G401.6 (cell line): Measurements from ENCODE around the gene FAM193B.

Experiments
- FAIRE-seq: peaks from 2 replicates; lab custom pipeline; 2012; peaks lifted over from hg19 to GRCh38; lab: Jason Lieb, UNC

FAM193B gene

GRCh38 chr5:177554474-177555111 lies at the start of gene FAM193B:
TSS of gene FAM193B (minus strand) at chr5:177554563. CDS start at chr5:177554458, 105 bp downstream.
- FAIRE-seq = no peak

DNA sequence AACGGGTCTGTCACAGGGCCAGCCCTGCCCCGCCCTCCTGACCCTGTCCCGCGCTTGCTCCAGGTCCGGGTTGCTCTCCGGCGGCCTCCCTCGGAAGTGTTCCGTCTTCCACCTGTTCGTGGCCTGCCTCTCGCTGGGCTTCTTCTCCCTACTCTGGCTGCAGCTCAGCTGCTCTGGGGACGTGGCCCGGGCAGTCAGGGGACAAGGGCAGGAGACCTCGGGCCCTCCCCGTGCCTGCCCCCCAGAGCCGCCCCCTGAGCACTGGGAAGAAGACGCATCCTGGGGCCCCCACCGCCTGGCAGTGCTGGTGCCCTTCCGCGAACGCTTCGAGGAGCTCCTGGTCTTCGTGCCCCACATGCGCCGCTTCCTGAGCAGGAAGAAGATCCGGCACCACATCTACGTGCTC lies 49.8 kb upstream of the FAM193B start:
- no peak for FAIRE-seq

DNA sequence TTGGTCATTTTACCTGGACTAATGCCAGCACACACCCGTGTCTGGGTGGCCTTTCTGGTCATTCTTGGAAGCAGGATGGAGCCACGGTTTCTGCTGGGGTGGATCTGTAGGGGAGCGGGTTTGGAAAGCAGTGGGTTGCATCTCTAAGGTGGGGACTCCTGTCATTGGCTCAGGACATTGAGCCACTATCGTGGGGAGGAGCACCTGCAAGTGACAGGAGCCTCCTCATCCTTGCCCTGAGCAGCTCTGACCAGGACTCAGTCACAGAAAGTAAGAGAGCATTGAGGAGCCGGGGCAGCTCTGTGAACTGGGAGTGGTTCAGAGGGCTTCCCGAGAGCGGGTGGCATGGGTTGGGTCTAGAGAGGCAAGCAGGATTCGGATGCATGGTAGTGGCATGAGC lies 49.3 kb upstream of the FAM193B start:
- FAIRE-seq = no peak

DNA sequence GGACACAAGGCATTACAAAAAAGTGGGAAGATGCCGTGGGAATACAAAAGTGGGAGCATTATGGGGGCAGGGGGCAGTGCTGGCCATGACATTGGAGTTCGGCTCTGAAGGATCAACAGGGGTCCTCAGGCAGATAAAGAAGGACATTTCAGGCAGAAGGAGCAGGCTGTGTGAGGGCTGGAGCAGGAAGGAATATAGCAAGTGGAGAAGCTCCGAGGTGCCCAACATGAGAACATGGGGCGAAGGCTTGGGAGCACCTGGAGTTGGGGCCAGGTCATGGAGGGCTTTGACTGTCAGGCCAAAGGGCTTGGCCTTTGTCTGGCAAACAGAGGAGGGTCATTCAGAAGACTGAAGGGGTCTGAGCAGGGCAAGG lies 48.1 kb upstream of the FAM193B start:
- FAIRE-seq = no peak

DNA sequence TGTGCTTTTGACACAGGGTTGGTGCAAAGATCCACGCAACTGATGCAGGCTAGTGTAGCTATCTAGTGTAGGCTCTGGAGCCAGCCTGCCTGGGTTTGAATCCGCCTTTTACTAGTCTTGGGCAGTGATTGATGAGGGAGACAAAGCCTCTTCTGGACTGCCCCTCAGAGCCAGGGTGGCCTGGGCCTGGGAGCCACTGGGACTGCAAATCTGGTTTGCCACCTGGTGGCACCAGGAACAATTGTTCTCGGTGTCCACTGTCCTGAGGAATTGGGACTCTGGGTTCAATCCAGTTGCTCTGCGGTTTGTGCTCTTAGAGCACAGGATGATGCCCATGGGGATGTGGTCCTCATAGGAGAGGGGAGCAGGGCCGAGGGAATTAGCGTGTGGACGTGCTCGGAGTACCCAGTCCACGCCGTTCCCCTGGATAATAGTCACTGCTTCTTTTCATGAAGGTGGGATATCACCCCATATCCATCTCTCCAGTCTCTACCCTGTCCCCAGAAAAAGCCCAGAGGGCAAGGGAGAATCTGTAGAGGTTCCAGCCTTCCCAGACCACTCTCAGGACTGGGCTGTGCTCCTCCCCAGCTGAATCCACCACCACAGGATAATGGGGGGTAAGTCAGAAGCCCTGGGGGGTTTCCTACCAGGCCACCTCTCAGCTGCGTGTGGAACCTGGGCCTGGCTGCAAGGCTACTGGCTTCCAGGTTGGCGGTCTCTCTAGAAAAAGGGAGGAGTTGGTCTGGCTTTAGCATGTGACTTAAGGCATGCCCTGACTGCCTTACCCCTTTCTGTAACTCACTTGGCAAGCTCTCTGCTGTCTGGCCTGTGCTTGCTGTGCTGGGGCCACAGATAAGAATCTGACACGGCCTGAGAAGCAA lies 47.5 kb upstream of the FAM193B start:
- FAIRE-seq = no peak

GRCh38 chr5:177601126-177601525 lies 46.8 kb upstream of the FAM193B start:
- FAIRE-seq = no peak

DNA sequence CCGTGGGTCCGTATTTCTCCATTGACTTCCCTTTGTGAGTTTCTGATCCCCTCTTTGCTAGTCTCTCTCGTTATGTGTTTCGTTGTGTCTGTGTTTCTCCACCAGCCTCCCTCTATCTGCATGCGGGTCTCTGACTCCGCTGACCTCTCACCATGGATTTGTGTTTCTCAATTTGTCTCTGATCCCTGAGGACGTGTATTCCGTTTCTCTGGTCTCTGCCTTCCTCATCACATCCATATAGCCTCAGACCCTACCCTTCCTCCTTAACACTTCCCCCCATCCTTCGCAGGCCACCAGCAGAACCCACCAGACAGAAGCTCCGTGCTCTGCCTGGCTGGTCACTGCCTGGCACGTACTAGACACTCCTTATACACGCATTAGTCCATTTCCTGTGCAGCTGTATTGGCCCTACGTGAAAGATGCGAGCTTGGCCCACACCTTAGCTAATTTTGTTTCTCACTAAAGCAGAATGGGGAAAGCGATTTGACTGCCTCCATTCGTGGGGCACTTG lies 46.2 kb upstream of the FAM193B start:
- FAIRE-seq = no peak

DNA sequence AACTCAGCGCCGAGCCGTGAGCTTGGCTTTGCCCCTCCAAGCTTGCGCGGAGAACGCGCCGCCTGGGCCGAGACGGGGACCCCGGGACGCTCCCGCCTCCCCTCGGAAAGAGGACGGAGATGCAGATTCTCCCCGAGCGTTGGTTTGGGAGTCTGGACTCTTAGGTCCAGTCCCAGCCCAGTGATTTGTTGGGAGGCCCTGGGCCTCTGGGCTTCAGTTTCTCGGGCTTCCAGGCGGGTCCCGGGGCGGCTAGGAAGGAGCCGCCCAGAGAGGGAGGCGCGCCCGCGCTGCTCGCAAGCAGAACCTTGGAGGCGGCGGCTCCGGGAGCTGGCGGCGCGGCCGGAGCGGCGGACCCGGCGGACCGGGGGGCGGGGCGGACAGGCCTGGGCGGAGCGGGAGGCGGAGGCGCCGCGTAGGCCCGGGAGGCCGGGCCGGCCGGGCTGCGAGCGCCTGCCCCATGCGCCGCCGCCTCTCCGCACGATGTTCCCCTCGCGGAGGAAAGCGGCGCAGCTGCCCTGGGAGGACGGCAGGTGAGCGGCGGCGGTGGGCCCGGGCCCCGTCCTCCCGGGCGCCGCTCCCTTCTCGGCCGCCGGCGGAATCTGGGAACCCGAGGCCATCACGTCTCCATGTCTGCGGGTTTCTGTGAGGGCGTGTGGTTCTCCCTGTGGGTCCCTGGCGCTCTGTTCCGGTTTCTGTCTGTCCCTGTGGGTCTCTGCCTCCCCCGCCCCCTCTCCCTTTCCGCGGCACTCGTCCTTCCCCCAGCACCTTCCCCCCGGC lies 45.6 kb upstream of the FAM193B start, which contains the start of gene B4GALT7:
Gene B4GALT7, plus strand, starts transcription at position 402 of the 777 bp plus-strand sequence. Its CDS starts 79 bp downstream, at position 481.
- no peak for FAIRE-seq

GRCh38 chr5:177598477-177598876 lies 44.1 kb upstream of the FAM193B start:
- no peak for FAIRE-seq

DNA sequence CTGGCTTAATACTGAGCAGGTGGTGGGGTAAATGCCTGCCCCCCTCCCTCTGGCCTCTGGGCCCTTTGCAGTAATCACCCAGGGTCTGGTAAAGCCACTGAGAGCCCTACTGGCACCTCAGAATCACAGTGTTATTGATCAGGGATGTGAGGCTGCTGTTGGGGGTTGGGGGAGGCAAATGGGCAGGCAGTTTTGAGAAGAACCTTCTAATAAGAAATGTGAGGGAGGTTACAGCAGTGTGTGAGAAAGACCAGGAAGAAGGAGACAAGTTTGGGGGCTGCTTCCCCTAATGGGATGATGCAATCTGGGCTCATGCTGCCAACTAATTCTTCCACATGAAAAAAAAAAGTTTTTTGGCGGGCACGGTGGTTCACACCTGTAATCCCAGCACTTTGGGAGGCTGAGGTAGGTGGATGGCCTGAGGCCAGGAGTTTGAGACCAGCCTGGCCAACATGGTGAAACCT lies 42.4 kb upstream of the FAM193B start:
- no peak for FAIRE-seq

GRCh38 chr5:177595991-177596774 lies 41.8 kb upstream of the FAM193B start:
- no peak for FAIRE-seq

DNA sequence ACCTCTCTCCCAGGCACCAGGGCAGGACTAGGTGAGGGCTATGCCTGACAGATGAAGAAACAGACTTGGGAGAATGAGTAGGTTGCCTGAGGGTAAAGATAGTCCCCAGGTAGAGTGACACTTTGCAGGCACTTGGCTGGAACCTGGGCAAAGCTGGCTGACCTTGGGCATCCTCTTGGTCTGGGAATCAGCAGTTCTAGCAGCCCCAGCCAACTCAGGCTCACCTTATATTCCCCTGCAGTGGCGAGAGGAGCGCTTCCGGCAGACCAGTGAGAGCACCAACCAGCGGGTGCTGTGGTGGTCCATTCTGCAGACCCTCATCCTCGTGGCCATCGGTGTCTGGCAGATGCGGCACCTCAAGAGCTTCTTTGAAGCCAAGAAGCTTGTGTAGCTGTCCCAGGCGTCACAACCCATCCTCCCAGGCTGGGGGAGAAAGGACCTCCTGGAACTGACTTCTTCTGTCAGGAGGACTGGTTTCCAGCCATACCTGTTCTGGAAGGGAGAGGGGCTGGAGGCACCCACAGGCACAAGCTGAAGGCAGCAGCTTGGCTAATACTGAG lies 40.7 kb upstream of the FAM193B start:
- no peak for FAIRE-seq

- FAIRE-seq = no peak
Measured at GRCh38 chr5:177594071-177594470, 39.7 kb upstream of the FAM193B start.

DNA sequence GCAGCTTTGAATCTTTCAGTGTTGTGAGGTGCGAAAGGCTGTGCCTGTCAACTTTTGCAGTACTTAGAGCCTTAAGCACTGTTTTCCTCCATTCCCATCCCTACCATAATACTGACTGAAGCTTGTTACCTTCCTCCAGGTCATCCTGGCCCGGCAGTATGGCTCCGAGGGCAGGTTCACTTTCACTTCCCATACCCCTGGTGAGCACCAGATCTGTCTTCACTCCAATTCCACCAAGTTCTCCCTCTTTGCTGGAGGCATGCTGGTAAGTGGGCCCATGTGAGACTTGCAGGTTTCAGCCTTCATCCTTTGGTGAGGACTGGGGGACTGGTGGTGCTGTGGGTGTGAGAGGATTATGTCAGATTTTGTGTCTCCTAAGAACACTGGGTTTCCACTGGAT lies 39.1 kb upstream of the FAM193B start:
- FAIRE-seq = no peak

GRCh38 chr5:177592905-177593304 lies 38.5 kb upstream of the FAM193B start:
- no peak for FAIRE-seq

- FAIRE-seq = no peak
Measured at GRCh38 chr5:177592010-177592834, 37.9 kb upstream of the FAM193B start, which contains the start of gene TMED9. TSS of gene TMED9 (plus strand) at chr5:177592203. CDS start at chr5:177592215, 12 bp downstream.

DNA sequence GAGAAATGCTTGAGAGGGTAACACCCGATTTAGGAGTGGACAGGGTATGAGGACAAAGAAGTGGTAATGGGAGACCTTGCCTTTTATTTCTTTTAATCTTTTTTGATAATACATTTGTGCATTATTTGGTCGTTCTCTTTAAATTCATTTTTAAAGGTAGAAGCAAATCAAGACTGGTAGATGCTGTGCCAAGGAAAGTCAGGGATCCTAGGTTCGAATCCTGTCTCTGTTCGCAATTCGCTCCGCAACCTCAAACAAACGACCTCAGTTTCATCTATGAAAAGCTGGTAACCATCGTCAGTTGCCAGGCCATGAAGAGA lies 37.3 kb upstream of the FAM193B start:
- FAIRE-seq = no peak

- FAIRE-seq = no peak
Measured at GRCh38 chr5:177590406-177590805, 36.0 kb upstream of the FAM193B start.

GRCh38 chr5:177588413-177588909 lies 34.1 kb upstream of the FAM193B start:
- FAIRE-seq = no peak

DNA sequence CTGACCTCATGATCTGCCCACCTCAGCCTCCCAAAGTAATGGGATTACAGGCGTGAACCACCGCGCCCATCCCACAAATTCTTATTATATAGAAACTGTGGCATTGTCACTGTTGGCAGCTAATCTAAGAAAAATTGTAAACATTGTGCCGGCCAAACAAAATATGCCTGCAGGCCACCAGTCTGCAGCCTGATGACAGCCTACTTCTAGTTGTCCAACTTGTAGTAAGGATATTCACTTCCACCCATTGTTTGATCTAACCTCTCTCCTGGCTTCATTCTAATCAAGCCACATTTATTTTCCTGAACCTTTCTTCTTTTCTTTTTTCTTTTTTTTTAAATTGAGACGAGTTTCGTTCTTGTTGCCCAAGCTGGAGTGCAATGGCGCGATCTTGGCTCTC lies 24.0 kb upstream of the FAM193B start:
- no peak for FAIRE-seq
